Daoy (cell line): ENCODE measurements around the gene CDK1. TPM values are rescaled to one million over a fixed set of nuclear protein-coding genes. Genes with fewer than 3 reads are reported as not detected.

Experiments used
- DNase-seq: peaks from one replicate; pipeline ENCODE4 v3.0.0-alpha.2; 2015; ENCODE audit warnings: low read depth
- total RNA-seq: library from RNA; depleted of rRNA; stranded (reverse); fragments of >200 nt; shearing (Covaris generic); gene quantifications from 2 replicates; pipeline ENCODE4 v1.2.3, GENCODE V29; 2014

The CDK1 gene
- total RNA-seq, 1 experiment from 2014 or later: 173 TPM

- DNase-seq: no peak
Measured at GRCh38 chr10:60777696-60778213, 523 bp upstream of the CDK1 start.

GRCh38 chr10:60778971-60779796 lies 906 bp downstream of the CDK1 start:
- DNase-seq: no peak

GRCh38 chr10:60781661-60782060 lies 3.4 kb downstream of the CDK1 start:
- DNase-seq: no peak

GRCh38 chr10:60784641-60785040 lies 6.4 kb downstream of the CDK1 start:
- DNase-seq: no peak

GRCh38 chr10:60788544-60788943 lies 10.3 kb downstream of the CDK1 start:
- no peak for DNase-seq

GRCh38 chr10:60789340-60789739 lies 11.1 kb downstream of the CDK1 start:
- no peak for DNase-seq

GRCh38 chr10:60794953-60795352 lies 16.7 kb downstream of the CDK1 start:
- DNase-seq: no peak

GRCh38 chr10:60795465-60796202 lies 17.4 kb downstream of the CDK1 start:
- no peak for DNase-seq

GRCh38 chr10:60796481-60796880 lies 18.2 kb downstream of the CDK1 start:
- DNase-seq: no peak

GRCh38 chr10:60797200-60797599 lies 18.9 kb downstream of the CDK1 start:
- no peak for DNase-seq

GRCh38 chr10:60798031-60798430 lies 19.8 kb downstream of the CDK1 start:
- no peak for DNase-seq

GRCh38 chr10:60798870-60799269 lies 20.6 kb downstream of the CDK1 start:
- no peak for DNase-seq

- no peak for DNase-seq
Measured at GRCh38 chr10:60799971-60800650, 21.8 kb downstream of the CDK1 start.

- DNase-seq: no peak
Measured at GRCh38 chr10:60800918-60801317, 22.6 kb downstream of the CDK1 start.

- DNase-seq: no peak
Measured at GRCh38 chr10:60801522-60801921, 23.2 kb downstream of the CDK1 start.

GRCh38 chr10:60803433-60803832 lies 25.2 kb downstream of the CDK1 start:
- no peak for DNase-seq

GRCh38 chr10:60803865-60804264 lies 25.6 kb downstream of the CDK1 start:
- DNase-seq: no peak

- no peak for DNase-seq
Measured at GRCh38 chr10:60806921-60807320, 28.6 kb downstream of the CDK1 start.

- DNase-seq: no peak
Measured at GRCh38 chr10:60807499-60807898, 29.2 kb downstream of the CDK1 start.

- no peak for DNase-seq
Measured at GRCh38 chr10:60808036-60808435, 29.8 kb downstream of the CDK1 start.

- DNase-seq: no peak
Measured at GRCh38 chr10:60809157-60809556, 30.9 kb downstream of the CDK1 start.

GRCh38 chr10:60810437-60811182 lies 32.3 kb downstream of the CDK1 start:
- no peak for DNase-seq
